Astrocyte (in vitro differentiated cells and primary cell): Measurements from ENCODE around the gene OSBPL1A. TPM values are rescaled to one million over a fixed set of nuclear protein-coding genes. Genes with fewer than 3 reads are reported as not detected.

Source experiments
- DNase-seq: peaks from one replicate; pipeline ENCODE4 v3.0.0-alpha.2; 2010; ENCODE audit warnings: low read depth
- FAIRE-seq: peaks from 2 replicates; lab custom pipeline; 2011; peaks lifted over from hg19 to GRCh38; lab: Jason Lieb, UNC
- H2AFZ ChIP-seq: 2 replicates; pipeline ENCODE4 v1.6.0; 2012; ENCODE audit warnings: low read depth, low read length, inconsistent platforms
- H3K27ac ChIP-seq: 2 replicates; pipeline ENCODE4 v1.5.1; 2011; ENCODE audit warnings: low read depth, low read length, inconsistent platforms
- H3K27me3 ChIP-seq: 2 replicates; pipeline ENCODE4 v1.6.0; 2011; ENCODE audit warnings: low read length, inconsistent platforms; ENCODE audit not compliant: insufficient read depth
- H3K36me3 ChIP-seq: 2 replicates; pipeline ENCODE4 v1.5.1; 2011; ENCODE audit warnings: low read length, inconsistent platforms; ENCODE audit not compliant: insufficient read depth
- H3K4me1 ChIP-seq: 2 replicates; pipeline ENCODE4 v1.5.1; 2011; ENCODE audit warnings: low read length, inconsistent platforms; ENCODE audit not compliant: insufficient read depth
- H3K4me2 ChIP-seq: 2 replicates; pipeline ENCODE4 v1.6.0; 2012; ENCODE audit warnings: low read length, inconsistent platforms
- H3K4me3 ChIP-seq: 2 replicates; pipeline ENCODE4 v1.5.1; 2011; ENCODE audit warnings: low read depth, mild to moderate bottlenecking, low read length, inconsistent platforms; ENCODE audit not compliant: insufficient read depth
- H3K79me2 ChIP-seq: 2 replicates; pipeline ENCODE4 v1.6.0; 2012; ENCODE audit warnings: mild to moderate bottlenecking, low read length, inconsistent platforms; ENCODE audit not compliant: insufficient read depth
- H3K9ac ChIP-seq: 2 replicates; pipeline ENCODE4 v1.6.0; 2012; ENCODE audit warnings: mild to moderate bottlenecking, low read length, inconsistent platforms
- H3K9me3 ChIP-seq: 2 replicates; pipeline ENCODE4 v1.5.1; 2012; ENCODE audit warnings: low read depth, mild to moderate bottlenecking, low read length, inconsistent platforms; ENCODE audit not compliant: insufficient read depth
- H4K20me1 ChIP-seq: 2 replicates; pipeline ENCODE4 v1.6.0; 2012; ENCODE audit warnings: low read length, inconsistent platforms; ENCODE audit not compliant: insufficient read depth
- H3K27ac Mint-ChIP-seq: one replicate; pipeline ENCODE4 v1.8.0; 2021; ENCODE audit warnings: mild to moderate bottlenecking, mixed read lengths; ENCODE audit not compliant: unreplicated experiment
- H3K27me3 Mint-ChIP-seq: one replicate; pipeline ENCODE4 v1.8.0; 2021; ENCODE audit warnings: low read depth, mixed read lengths; ENCODE audit not compliant: unreplicated experiment
- H3K36me3 Mint-ChIP-seq: one replicate; pipeline ENCODE4 v1.8.0; 2021; ENCODE audit warnings: low read depth, mixed read lengths; ENCODE audit not compliant: unreplicated experiment
- H3K4me1 Mint-ChIP-seq: one replicate; pipeline ENCODE4 v1.8.0; 2021; ENCODE audit warnings: low read depth, mixed read lengths; ENCODE audit not compliant: unreplicated experiment
- H3K4me3 Mint-ChIP-seq: one replicate; pipeline ENCODE4 v1.8.0; 2021; ENCODE audit warnings: mild to moderate bottlenecking, moderate library complexity, mixed read lengths; ENCODE audit not compliant: unreplicated experiment
- H3K9me3 Mint-ChIP-seq: one replicate; pipeline ENCODE4 v1.8.0; 2021; ENCODE audit warnings: mild to moderate bottlenecking, mixed read lengths; ENCODE audit not compliant: unreplicated experiment
- CTCF ChIP-seq: IDR thresholded peaks from 2 replicates; pipeline ENCODE4 v1.5.1; 2011; ENCODE audit warnings: low read depth, mild to moderate bottlenecking, inconsistent platforms, low read length, moderate library complexity; ENCODE audit not compliant: insufficient read depth
- EZH2 ChIP-seq: IDR thresholded peaks from 2 replicates; pipeline ENCODE4 v1.6.1; 2012; ENCODE audit warnings: mild to moderate bottlenecking, low read length, inconsistent platforms; ENCODE audit not compliant: insufficient read depth
- total RNA-seq: library from RNA; stranded (reverse); gene quantifications from 2 replicates; pipeline ENCODE4 v1.2.1, GENCODE V29; 2021

OSBPL1A gene
- total RNA-seq, 1 donor from 2014 or later = 27.7 TPM

- H3K4me3 ChIP-seq = no peak overlapping the region
- peaks cover 7% of the 10 kb centered on the region for H3K4me1 Mint-ChIP-seq
- no peaks in the 10 kb centered on the region for H3K27me3 Mint-ChIP-seq
- H3K4me1 ChIP-seq = peaks cover 9% of the 10 kb centered on the region
- H2AFZ ChIP-seq = no peak overlapping the region
- no peak overlapping the region for H3K27ac Mint-ChIP-seq
- no peaks in the 10 kb centered on the region for H3K36me3 Mint-ChIP-seq
- H3K9ac ChIP-seq = no peak overlapping the region
- no peak overlapping the region for H3K4me2 ChIP-seq
- TF ChIP-seq EZH2 (no peak), CTCF (no peak)
- H3K27me3 ChIP-seq = no peaks in the 10 kb centered on the region
- no peak overlapping the region for H3K27ac ChIP-seq
- no peaks in the 10 kb centered on the region for H3K9me3 ChIP-seq
- H3K36me3 ChIP-seq = peaks cover 2% of the 10 kb centered on the region
- FAIRE-seq = no peak
- H3K4me3 Mint-ChIP-seq = no peak overlapping the region
- no peaks in the 10 kb centered on the region for H3K79me2 ChIP-seq
- no peak for DNase-seq
- H3K9me3 Mint-ChIP-seq = no peaks in the 10 kb centered on the region
- H4K20me1 ChIP-seq = peaks cover 7% of the 10 kb centered on the region
Observed at GRCh38 chr18:24114924-24115549, 282.6 kb downstream of the OSBPL1A start.

DNA sequence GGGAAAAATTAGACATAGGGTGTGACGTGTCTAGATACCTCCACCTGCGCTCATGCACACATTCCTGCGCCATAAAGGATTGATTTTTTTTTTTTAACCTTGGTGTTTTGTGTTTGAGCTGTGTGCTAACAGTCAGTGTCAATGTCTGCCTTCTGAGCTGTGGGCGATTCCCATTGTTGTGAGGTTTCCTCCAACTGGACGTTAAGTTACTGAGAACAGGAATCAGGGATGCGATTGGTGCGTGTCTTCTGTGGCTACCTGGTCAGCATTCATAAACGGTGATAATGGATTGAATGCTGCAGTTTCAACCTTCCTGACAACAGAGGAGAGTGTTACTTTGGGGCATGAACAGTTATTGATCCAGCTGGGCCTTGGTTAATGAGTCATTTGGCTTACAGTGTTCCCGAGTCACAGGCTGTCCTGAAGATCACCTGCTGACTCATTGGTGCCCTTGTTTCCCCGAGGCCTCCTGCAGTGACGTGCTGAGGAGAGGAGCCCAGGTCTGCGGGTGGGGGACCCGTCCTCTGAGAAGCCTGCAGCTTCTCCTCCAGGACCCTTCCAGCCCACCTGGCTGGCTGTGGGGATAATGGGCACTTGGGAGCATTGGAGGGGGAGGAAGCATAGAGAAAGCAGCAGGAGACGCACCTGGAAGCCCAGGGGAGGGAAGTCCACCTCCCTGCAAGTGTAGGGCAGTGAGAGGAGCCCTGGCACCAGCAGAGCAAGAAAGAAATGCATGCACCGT is 284.6 kb downstream of the OSBPL1A start:
- no peak overlapping the region for H3K9ac ChIP-seq
- H3K9me3 ChIP-seq = no peaks in the 10 kb centered on the region
- Mint-ChIP-seq H3K4me1 (peaks cover 7% of the 10 kb centered on the region), H3K9me3 (no peaks in the 10 kb centered on the region), H3K27ac (no peak overlapping the region), H3K27me3 (no peaks in the 10 kb centered on the region), H3K36me3 (no peaks in the 10 kb centered on the region), H3K4me3 (no peak overlapping the region)
- H3K4me1 ChIP-seq = peaks cover 9% of the 10 kb centered on the region
- no peak overlapping the region for H2AFZ ChIP-seq
- DNase-seq = peak; percentile 64
- peak overlapping the region; percentile 42 for H3K4me2 ChIP-seq
- no peak overlapping the region for H3K4me3 ChIP-seq
- H3K79me2 ChIP-seq = no peaks in the 10 kb centered on the region
- H4K20me1 ChIP-seq = no peaks in the 10 kb centered on the region
- no peaks in the 10 kb centered on the region for H3K27me3 ChIP-seq
- peaks cover 2% of the 10 kb centered on the region for H3K36me3 ChIP-seq
- H3K27ac ChIP-seq = no peak overlapping the region
- no peak for TF ChIP-seq EZH2
- TF ChIP-seq CTCF = no peak
- FAIRE-seq = no peak

- Mint-ChIP-seq H3K27ac (no peak overlapping the region), H3K4me1 (peaks cover 7% of the 10 kb centered on the region), H3K27me3 (no peaks in the 10 kb centered on the region), H3K9me3 (no peaks in the 10 kb centered on the region), H3K36me3 (no peaks in the 10 kb centered on the region), H3K4me3 (no peak overlapping the region)
- no peak overlapping the region for H3K9ac ChIP-seq
- FAIRE-seq = no peak
- H3K4me1 ChIP-seq = peaks cover 9% of the 10 kb centered on the region
- H4K20me1 ChIP-seq = no peaks in the 10 kb centered on the region
- TF ChIP-seq EZH2 (no peak), CTCF (no peak)
- H3K4me2 ChIP-seq = no peak overlapping the region
- no peak overlapping the region for H3K4me3 ChIP-seq
- no peak overlapping the region for H2AFZ ChIP-seq
- H3K27me3 ChIP-seq = no peaks in the 10 kb centered on the region
- no peaks in the 10 kb centered on the region for H3K9me3 ChIP-seq
- H3K79me2 ChIP-seq = no peaks in the 10 kb centered on the region
- peaks cover 2% of the 10 kb centered on the region for H3K36me3 ChIP-seq
- DNase-seq = no peak
- no peak overlapping the region for H3K27ac ChIP-seq
Observed at GRCh38 chr18:24112464-24112863, 285.2 kb downstream of the OSBPL1A start.
